ENCODE measurements around the gene ITGB1BP1. TPM values are rescaled to one million over a fixed set of nuclear protein-coding genes. Genes with fewer than 3 reads are reported as not detected.

The ITGB1BP1 gene, protein sequence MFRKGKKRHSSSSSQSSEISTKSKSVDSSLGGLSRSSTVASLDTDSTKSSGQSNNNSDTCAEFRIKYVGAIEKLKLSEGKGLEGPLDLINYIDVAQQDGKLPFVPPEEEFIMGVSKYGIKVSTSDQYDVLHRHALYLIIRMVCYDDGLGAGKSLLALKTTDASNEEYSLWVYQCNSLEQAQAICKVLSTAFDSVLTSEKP
- total RNA-seq = 10 to 100 TPM; 95.3 to 96.1 TPM

DNA sequence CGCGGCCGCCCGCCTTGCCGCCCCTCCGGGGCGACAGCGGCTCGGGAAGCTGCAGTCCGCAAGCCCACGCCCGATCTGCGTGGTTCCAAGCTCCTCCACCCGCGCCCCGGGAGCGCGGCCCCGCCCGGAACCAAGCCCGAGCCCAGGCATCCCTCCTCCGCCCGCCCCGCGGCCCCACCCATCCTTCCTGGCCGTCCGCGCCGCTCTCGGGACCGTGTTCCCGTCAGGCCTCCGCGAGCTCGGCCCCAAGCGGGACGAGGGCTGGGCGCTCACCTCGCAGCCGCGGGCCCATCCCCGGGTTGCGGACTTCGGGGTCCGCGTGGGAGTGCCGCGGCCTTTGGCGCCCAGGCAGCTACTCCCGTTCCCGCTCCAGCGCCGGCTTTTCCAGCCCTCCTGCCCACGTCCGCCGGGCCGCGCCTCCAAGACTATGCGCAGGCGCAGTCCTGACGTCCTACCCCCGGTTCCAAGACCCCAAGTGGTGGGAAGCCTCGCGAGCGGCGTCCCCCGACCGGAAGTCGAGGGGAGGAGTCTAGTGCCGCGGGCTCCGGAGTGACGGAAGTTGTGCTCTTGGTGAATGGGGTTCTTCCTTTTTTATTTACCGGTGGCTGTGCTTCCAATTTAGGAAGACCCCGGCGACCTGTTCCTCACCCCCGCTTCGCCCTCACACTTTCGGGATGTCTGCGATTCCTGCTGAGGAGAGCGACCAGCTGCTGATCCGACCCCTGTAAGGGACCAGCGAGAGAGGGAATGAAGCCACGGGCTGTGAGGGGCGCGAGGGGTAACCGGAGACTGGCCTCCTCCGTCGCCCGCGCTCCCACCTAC is at the start of gene ITGB1BP1, which contains the start of gene CPSF3:
Gene ITGB1BP1, minus strand, starts transcription at position 429 of the 822 bp plus-strand sequence. CDS start 4,831 bp downstream, outside the sequence.
Gene CPSF3, plus strand, starts transcription at position 555 of the 822 bp plus-strand sequence. Its CDS starts 120 bp downstream, at position 675.

Other genes with a start within 250 kb of the ITGB1BP1 start
- gene ASAP2, start 216.7 kb downstream of the ITGB1BP1 start, total RNA-seq = under 1 TPM; 0.15 to 0.34 TPM
- 10 to 100 TPM; 41.7 to 44.0 TPM for gene CPSF3, start 126 bp upstream of the ITGB1BP1 start, total RNA-seq
- gene IAH1, start 51.0 kb upstream of the ITGB1BP1 start, total RNA-seq = 10 to 100 TPM; 63.7 to 67.8 TPM
- gene ADAM17, start 132.3 kb upstream of the ITGB1BP1 start, total RNA-seq = 10 to 100 TPM; 23.0 to 25.9 TPM
- 100 to 1,000 TPM; 223 to 225 TPM for gene YWHAQ, start 207.5 kb upstream of the ITGB1BP1 start, total RNA-seq

Measured in activated naive CD4-positive, alpha-beta T cell treated with anti-CD3 and anti-CD28 coated beads, Interleukin-2, amount 10 ng/mL, durations not matched to agents 5 hours and 36 hours (primary cell).